GM19239 (cell line): ENCODE measurements around the gene GRIK5.
"Not testable (repeated sequence)": the region's sequence is repeated elsewhere in the genome, so short reads cannot be mapped to it uniquely, and the experiment has no call there.

ENCODE experiments used
- DNase-seq: peaks from one replicate; pipeline ENCODE4 v3.0.0; 2011; ENCODE audit warnings: low spot score; ENCODE audit not compliant: insufficient read length
- FAIRE-seq: peaks from 2 replicates; lab custom pipeline; 2011; peaks lifted over from hg19 to GRCh38; lab: Jason Lieb, UNC

The GRIK5 gene

DNA sequence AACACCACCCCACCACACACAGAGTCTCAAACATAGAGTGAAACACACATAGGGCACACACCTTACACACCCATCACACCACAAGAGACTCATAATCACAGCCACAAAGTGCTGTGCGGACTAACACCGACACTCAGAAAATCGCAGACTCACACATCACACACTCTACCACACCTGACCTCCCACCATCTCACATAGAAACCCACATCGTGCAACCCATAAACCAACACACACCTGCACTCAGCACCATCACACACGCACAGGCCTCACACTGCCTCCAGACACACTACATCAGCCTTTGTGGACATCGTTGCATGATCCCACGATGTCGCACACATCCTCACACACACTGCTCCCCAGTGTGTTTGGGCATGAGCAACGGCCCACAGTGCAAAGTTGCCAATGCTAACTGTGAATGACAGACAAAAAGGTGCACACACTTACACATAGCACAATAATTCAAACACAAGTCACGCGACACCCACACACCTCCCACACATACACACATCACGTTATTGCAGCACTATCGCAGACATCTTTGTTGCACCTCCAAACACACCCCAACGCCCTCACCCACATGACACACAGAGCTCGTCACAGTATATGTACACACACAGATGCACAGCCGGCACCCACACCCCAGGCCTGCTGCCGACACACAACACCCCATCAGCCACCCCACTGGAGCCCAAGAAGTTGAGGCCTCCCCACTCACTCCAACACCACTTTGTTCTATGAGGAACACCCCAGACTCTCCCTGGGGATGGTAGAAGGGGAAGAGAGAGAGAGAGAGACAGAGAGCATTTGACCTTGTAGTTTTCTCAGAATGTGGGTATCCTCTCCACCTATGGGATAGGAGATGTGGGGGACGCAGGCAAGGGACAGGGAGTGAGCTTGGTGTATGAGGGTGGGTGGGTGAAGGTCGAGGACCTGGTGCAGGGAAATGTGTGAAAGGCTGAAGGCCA is 74.7 kb downstream of the GRIK5 start:
- FAIRE-seq (no peak), DNase-seq (no peak)

DNA sequence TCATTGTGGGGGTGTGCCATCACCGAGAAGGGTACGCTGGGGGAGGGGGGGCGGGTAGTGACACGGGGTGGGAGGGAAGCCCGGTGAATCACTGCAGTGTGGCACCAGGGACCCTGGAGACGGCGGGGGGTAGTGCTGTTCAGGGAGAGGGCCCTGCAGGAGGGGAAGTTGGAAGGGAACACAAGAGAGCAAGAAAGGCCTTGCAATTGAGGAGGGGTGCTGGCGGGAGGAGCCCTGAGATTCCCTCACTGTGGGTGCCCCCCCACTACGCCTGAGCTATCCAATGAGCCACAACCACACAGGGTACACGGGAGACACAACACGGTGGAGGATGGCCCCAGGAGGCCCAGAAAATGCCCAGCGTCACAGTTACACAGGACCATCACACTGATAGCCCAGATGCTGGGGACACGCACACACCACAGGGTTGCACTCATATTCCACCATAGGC is 75.5 kb downstream of the GRIK5 start:
- no peak for DNase-seq
- FAIRE-seq: no peak

- no peak for FAIRE-seq
- peak; percentile 78 for DNase-seq
These were observed 76.2 kb downstream of the GRIK5 start, which contains the start of gene ATP1A3 for GRCh38 chr19:41993612-41994483. ATP1A3 (minus strand) TSS chr19:41994230; CDS start chr19:41994076, 154 bp downstream.

- DNase-seq, FAIRE-seq: not testable (repeated sequence)
These were observed 78.0 kb downstream of the GRIK5 start for GRCh38 chr19:41991925-41992569.

DNA sequence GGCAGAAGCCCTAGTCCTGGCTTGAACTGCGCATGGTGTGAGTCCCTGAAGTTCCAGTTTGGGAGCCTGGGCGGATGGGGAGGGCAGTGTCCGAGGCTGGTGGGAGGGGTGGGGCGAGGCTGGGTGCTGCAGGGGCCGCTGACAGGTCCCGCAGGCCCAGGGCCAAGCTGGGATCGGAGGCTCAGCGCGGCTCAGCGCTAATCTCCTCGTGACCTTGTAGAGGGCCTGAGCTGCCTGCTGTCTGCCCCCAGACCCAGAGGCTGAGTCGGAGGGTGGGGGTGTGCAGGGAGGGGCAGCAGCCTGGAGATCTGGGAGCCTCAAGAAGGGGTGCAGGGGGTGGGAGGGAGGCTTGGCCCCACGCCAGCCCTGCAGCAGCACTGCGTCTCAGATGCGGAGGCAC is 79.0 kb downstream of the GRIK5 start:
- no peak for FAIRE-seq
- DNase-seq: no peak

DNA sequence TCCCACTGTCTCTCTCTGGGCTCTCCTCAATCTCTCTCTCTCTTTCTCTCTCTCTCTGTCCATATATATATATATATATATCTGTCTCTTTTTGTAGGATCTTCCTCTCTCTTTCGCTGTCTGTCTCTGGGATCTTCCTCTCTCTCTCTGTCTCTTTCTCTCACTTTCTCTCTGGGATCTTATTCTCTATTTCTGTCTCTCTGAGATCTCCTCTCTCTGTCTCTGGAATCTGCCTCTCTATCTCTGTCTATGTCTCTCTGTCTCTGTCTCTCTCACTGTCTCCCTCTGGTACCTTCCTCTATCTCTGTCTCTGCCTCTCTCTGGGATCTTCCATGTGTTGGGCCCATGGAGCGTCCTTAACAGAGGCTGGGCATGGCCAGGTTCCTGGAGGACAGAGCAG is 79.4 kb downstream of the GRIK5 start:
- no peak for FAIRE-seq

GRCh38 chr19:41990028-41990427 is 80.0 kb downstream of the GRIK5 start:
- DNase-seq (no peak), FAIRE-seq (no peak)

More for the DNA sequence above, 79.4 kb downstream of the GRIK5 start:
- no peak for DNase-seq

DNA sequence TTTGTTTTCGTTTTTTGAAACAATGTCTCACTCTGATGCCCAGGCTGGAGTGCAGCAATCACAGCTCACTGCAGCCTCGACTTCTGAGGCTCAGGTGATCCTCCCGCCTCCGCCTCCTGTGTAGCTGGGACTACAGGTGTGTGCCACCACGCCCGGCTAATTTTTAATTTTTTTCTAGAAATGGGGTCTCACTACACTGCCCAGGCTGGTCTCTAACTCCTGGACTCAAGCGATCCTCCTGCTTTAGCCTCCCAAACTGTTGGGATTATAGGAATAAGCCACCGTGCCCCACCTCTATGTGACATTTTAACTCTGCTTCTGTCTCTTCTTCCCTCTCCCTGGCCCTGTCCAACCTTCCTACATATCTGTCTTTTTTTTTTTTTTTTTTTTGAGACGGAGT is 81.1 kb downstream of the GRIK5 start:
- no peak for DNase-seq
- no peak for FAIRE-seq

- DNase-seq (no peak), FAIRE-seq (no peak)
These were observed 82.7 kb downstream of the GRIK5 start for GRCh38 chr19:41987141-41987860.

GRCh38 chr19:41984961-41985360 is 85.0 kb downstream of the GRIK5 start:
- DNase-seq (no peak), FAIRE-seq (no peak)

DNA sequence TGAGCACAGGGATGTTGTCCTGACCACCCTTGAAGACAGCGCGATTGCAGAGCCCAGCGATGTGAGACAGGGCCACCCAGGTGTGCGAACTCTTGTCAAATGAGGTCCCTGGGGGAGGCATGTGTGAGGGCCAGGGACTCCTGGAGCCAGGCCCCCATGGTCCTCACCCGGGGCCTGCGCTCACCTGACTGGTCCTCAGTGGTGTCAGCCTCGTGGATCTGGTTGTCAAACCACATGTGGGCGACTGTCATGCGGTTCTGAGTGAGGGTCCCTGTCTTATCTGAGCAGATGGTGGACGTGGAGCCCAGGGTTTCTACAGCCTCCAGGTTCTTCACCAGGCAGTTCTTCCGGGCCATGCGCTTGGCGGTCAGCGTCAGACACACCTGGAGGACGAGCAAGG is 88.3 kb downstream of the GRIK5 start:
- DNase-seq: no peak
- no peak for FAIRE-seq

- no peak for DNase-seq
- FAIRE-seq: no peak
These were observed 91.5 kb downstream of the GRIK5 start for GRCh38 chr19:41978470-41978869.

GRCh38 chr19:41977916-41978315 is 92.1 kb downstream of the GRIK5 start:
- DNase-seq: no peak

GRCh38 chr19:41974652-41975051 is 95.4 kb downstream of the GRIK5 start:
- DNase-seq (no peak), FAIRE-seq (no peak)

More at GRCh38 chr19:41977916-41978315, 92.1 kb downstream of the GRIK5 start:
- FAIRE-seq: no peak

DNA sequence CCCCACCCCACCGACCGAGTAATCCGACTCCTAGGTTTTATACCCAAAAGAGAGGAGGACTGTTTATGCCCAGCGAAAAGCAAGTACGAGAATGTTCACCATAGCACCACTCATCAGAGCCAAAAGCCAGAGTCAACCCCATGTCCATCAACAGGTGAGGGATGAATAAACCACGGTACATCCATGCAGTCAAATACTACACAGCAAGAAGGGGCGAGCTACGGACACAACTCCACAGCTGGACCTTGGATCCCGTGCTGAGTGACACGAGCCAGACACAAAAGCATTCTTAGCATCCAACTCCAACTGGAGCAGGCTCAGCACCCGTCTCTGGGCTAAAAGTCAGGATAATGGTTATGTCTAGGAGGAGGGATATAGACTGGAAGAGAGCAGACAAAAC is 98.6 kb downstream of the GRIK5 start:
- DNase-seq (no peak), FAIRE-seq (no peak)

- DNase-seq: no peak
- FAIRE-seq: no peak
These were observed 100.1 kb downstream of the GRIK5 start for GRCh38 chr19:41969772-41970458.

DNA sequence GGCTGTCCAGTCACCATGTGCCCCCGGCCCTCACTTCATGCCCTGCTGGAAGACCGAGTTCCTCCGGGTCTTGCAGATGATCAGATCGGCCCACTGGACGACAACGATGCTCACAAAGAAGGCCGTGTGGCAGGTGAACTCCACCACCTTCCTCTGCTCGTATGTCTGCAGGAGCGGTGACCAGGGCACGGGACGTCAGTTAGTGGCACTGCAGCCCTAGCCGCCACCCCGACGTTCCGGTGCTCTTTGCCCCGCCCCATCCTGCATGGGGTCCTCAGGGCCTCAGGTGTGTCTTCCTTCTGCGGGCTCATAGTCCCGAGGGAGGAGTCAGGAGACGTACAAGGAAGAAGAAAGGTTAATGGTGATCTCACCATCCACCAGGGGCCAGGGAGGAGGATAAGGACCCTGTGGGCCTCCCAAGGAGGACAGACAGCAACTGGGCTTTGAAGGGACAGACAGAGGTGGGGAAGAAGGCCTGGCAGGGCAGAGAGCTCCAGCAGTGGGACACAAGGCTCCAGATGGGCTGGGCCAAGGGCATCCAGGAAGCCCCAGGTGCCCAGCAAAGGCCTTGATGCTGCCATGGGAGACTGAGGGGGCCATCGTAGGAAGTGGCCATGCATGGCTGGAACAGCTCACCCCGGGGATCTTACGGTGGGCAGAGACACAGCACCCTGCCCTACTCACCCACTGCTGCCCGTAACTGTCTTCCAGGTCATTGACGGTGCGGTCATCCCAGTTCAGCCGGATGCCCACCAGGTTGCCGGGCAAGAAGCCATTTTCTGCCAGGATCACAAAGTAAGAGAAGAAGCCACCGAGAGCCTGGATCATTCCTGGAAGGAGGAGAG is 101.0 kb downstream of the GRIK5 start:
- DNase-seq: no peak
- FAIRE-seq: no peak
